A375 (cell line): Measurements from ENCODE around the gene S1PR3. TPM values are rescaled to one million over a fixed set of nuclear protein-coding genes. Genes with fewer than 3 reads are reported as not detected.

Source experiments
- total RNA-seq: library from RNA; depleted of rRNA; stranded (reverse); fragments of >200 nt; shearing (Covaris generic); gene quantifications from 2 replicates; pipeline ENCODE4 v1.2.3, GENCODE V29; 2014; rRNA removed

S1PR3 gene
- total RNA-seq: not detected in 2 replicates

DNA sequence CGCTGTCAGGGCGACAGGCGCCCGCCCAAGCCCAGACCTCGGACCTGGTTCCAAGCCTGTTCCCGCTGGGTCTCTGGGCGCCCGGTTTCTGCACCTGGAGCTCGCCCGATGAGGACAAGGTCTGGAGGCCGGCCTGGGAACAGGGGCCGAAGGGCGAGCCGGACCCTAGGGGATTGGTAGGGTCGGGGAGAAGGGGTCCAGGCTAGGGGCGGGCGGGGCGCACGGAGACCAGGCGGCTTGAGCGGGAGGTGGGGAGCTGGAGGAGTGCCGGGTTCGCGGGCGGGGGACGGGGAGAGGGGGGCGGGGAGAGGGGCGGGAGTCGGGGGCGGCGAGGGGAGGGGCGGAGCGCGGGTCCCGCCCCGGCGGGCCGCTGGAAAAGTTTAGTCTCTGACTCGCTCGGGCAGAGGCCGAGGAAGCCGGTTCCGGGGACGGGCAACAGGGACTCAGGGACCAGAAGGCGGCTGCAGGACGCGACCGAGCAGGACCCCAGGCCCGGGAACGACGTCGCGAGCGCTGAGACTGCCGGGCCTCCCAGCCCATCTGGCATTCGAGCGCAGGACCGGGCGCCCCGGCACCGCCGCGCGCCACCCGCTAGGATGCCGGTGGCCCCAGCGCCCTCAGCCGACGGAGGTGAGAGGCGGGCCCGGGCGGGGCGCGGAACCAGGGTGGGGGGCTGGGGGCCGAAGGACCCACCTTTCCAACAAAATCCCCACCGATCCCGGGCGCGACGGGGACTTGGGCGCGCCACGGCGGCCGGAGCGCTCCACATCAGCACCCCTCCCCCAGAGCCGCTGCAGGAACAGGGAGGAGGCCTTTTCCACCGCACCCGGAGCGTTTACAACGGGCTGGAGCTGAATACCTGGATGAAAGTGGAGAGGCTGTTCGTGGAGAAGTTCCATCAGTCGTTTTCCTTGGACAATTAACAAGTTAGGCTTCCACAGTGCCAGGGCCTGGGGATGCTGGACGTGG, at the start of gene S1PR3:
TSS of gene S1PR3 (plus strand) at position 403 of the 969 bp plus-strand sequence. CDS start 9,733 bp downstream, outside the sequence.

Other genes starting within 250 kb of the S1PR3 start
- gene SHC3, start 187.3 kb downstream of the S1PR3 start, total RNA-seq: 0.03 and 0.04 TPM in 2 replicates